Right atrium auricular region (tissue), 2 donors: ENCODE measurements around the gene CD79A. TPM values are rescaled to one million over a fixed set of nuclear protein-coding genes. Genes with fewer than 3 reads are reported as not detected.
A peak's percentile ranks its signal among the peaks of the same experiment; 100 is the strongest.

Source experiments
- DNase-seq: peaks from one replicate; pipeline ENCODE4 v3.0.0-alpha.2; 2019; ENCODE audit warnings: low spot score
- H3K27ac ChIP-seq, 2 donors: fragments of 200-600 bp; sonication (generic); 1 replicate in 1 of 2; 2 replicates in 1 of 2; pipeline ENCODE4 v1.5.1; 2016 to 2019
- H3K27me3 ChIP-seq, 2 donors: fragments of 200-600 bp; sonication (generic); one replicate each; pipeline versions ENCODE4 v1.5.1 to v1.6.0; 2017 to 2019
- H3K36me3 ChIP-seq: fragments of 200-600 bp; sonication (generic); one replicate; pipeline ENCODE4 v1.5.1; 2016
- H3K4me1 ChIP-seq, 2 donors: fragments of 200-600 bp; sonication (generic); one replicate each; pipeline versions ENCODE4 v1.5.1 to v1.6.0; 2017 to 2019
- H3K4me3 ChIP-seq, 2 donors: fragments of 200-600 bp; sonication (generic); 1 replicate in 1 of 2; 2 replicates in 1 of 2; pipeline ENCODE4 v1.5.1; 2017 to 2019; ENCODE audit warnings: mild to moderate bottlenecking in 1 of 2, moderate library complexity in 1 of 2
- H3K9me3 ChIP-seq, 2 donors: fragments of 200-600 bp; sonication (generic); one replicate each; pipeline ENCODE4 v1.5.1; 2019
- CTCF ChIP-seq, 2 donors: fragments of 200-600 bp; sonication (generic); IDR thresholded peaks; one replicate each; pipeline ENCODE4 v1.5.1; 2019; ENCODE audit warnings: antibody characterized with exemption in 2 of 2
- total RNA-seq, 2 donors: library from RNA; depleted of rRNA; stranded (reverse); fragments of >200 nt; gene quantifications; one replicate each; pipeline ENCODE4 v1.1.0, GENCODE V29; 2016

The CD79A gene
- total RNA-seq, 2 donors from 2014 or later = 1.1 TPM; not detected in 1

DNA sequence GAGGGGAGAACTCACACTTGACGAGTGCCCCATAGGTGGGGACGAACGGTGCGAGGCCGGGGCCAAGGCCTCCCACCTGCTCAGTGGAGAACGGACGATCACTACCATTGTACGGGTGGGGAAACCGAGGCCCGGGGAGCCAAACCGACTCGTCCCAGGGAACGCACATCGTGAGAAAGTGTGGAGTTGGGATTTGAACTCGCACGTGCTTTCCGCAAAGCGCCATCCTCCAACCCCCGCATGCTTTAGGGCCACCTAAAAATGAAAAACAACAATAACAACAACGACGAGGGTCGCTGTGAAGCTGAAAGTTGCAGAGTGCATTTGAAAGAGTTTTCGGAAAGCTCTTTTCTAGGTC lies 6.4 kb downstream of the CD79A start:
- TF ChIP-seq CTCF (IDR thresholded peaks at IDR 0.05) = no peak
- DNase-seq = no peak
- H3K36me3 ChIP-seq = no peaks in the 10 kb centered on the region
- peak overlapping the region; percentile 79 to 83 for H3K4me3 ChIP-seq
- H3K9me3 ChIP-seq = no peaks in the 10 kb centered on the region
- H3K4me1 ChIP-seq = peaks cover 0 to 42% of the 10 kb centered on the region in 2 donors
- peak overlapping the region; percentile 80 to 85 for H3K27ac ChIP-seq
- H3K27me3 ChIP-seq = no peaks in the 10 kb centered on the region

- H3K27me3 ChIP-seq = no peaks in the 10 kb centered on the region
- DNase-seq = peak; percentile 92
- peaks cover 6% of the 10 kb centered on the region for H3K36me3 ChIP-seq
- H3K4me1 ChIP-seq = peaks cover 0 to 42% of the 10 kb centered on the region in 2 donors
- H3K27ac ChIP-seq = peak overlapping the region; percentile 80 to 85
- H3K4me3 ChIP-seq = peak overlapping the region; percentile 79 to 83
- H3K9me3 ChIP-seq = no peaks in the 10 kb centered on the region
- peak in 1 of 2 donors; percentile 56 for TF ChIP-seq CTCF (IDR thresholded peaks at IDR 0.05)
These were observed 7.0 kb downstream of the CD79A start for GRCh38 chr19:41883821-41884733.

DNA sequence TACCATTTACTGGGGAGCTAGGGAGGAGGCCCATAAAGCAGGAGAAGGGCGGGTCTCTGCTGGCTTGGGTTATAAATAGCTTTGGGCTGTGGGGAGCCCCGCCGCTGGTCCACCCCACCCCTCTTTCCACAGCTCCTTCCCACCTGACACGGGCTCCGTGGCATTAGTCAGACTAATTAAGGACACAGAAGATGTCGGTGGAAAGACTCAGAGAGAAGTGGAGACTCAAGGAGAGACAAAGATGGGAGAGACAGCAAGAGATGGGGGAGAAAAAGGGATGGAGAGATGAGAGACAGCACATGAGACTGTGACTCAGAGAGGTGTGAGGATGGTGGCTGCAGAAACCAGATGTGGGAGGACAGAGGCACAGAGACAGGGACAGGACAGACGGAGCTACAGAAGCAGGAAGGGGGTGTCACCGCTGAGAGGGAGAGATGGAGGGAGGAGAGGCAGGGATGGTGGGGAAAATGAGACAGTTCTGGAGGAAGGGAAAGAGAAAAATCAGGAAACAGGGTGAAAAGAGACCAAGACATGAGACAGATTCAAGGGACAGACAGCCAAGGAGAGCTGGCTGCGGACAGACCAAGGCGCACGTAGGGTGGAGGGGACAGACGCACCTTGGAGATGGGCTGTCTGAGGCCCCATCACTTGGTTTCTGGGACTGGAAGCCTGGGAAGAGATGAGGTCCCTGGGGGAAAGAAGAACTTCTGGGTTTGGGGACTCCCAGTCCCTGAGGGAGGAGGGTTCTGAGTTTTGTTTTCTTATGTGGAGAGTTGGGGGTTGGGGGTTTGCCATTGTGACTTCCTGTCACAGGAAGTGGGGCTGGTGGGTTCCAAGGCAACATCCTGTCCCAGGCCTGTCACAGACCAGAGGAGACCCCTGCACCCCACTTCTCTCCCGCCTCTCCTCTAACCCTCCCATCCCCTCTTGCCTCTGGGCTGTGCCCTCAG lies 10.0 kb downstream of the CD79A start:
- H3K27ac ChIP-seq = no peak overlapping the region
- TF ChIP-seq CTCF (IDR thresholded peaks at IDR 0.05) = no peak
- peaks cover 21% of the 10 kb centered on the region for H3K36me3 ChIP-seq
- H3K4me1 ChIP-seq = peaks cover 0 to 42% of the 10 kb centered on the region in 2 donors
- H3K9me3 ChIP-seq = no peaks in the 10 kb centered on the region
- no peak overlapping the region for H3K4me3 ChIP-seq
- DNase-seq = no peak
- no peaks in the 10 kb centered on the region for H3K27me3 ChIP-seq

GRCh38 chr19:41887711-41888382 lies 10.8 kb downstream of the CD79A start:
- H3K36me3 ChIP-seq = peaks cover 29% of the 10 kb centered on the region
- TF ChIP-seq CTCF (IDR thresholded peaks at IDR 0.05) = no peak

GRCh38 chr19:41888926-41889325 lies 11.8 kb downstream of the CD79A start:
- Histone ChIP-seq H3K36me3 (peaks cover 32% of the 10 kb centered on the region), H3K4me3 (no peak overlapping the region), H3K27me3 (no peaks in the 10 kb centered on the region), H3K9me3 (no peaks in the 10 kb centered on the region), H3K27ac (no peak overlapping the region), H3K4me1 (peaks cover 0 to 37% of the 10 kb centered on the region in 2 donors)
- no peak for DNase-seq
- TF ChIP-seq CTCF (IDR thresholded peaks at IDR 0.05) = no peak

More at GRCh38 chr19:41887711-41888382, 10.8 kb downstream of the CD79A start:
- no peak for DNase-seq
- H3K27me3 ChIP-seq = no peaks in the 10 kb centered on the region
- H3K4me1 ChIP-seq = peaks cover 0 to 37% of the 10 kb centered on the region in 2 donors
- no peak overlapping the region for H3K27ac ChIP-seq
- no peaks in the 10 kb centered on the region for H3K9me3 ChIP-seq
- H3K4me3 ChIP-seq = no peak overlapping the region
